ENCODE data around the gene ZNF626.
"Not testable (repeated sequence)": the region's sequence is repeated elsewhere in the genome, so short reads cannot be mapped to it uniquely, and the experiment has no call there.

Gene ZNF626

GRCh38 chr19:20661150-20661819 is at the start of gene ZNF626:
TSS of gene ZNF626 (minus strand) at chr19:20661571. CDS start at chr19:20661446, 125 bp downstream.
- no peak for DNase-seq

- no peak for DNase-seq
Observed at GRCh38 chr19:20669263-20669662, 7.9 kb upstream of the ZNF626 start.

GRCh38 chr19:20667281-20667680 is 5.9 kb upstream of the ZNF626 start:
- DNase-seq: no peak

- DNase-seq: no peak
Observed at GRCh38 chr19:20664901-20665781, 3.8 kb upstream of the ZNF626 start.

GRCh38 chr19:20664475-20664874 is 3.1 kb upstream of the ZNF626 start:
- not testable (repeated sequence) for DNase-seq

GRCh38 chr19:20662421-20663105 is 1.2 kb upstream of the ZNF626 start:
- DNase-seq: peak; percentile 78

GRCh38 chr19:20660473-20661140 is 764 bp downstream of the ZNF626 start:
- no peak for DNase-seq

GRCh38 chr19:20640545-20640944 is 20.8 kb downstream of the ZNF626 start:
- DNase-seq: no peak

- DNase-seq: no peak
Observed at GRCh38 chr19:20640023-20640422, 21.3 kb downstream of the ZNF626 start.

- DNase-seq: not testable (repeated sequence)
Observed at GRCh38 chr19:20624560-20624959, 36.8 kb downstream of the ZNF626 start.

GRCh38 chr19:20616071-20616470 is 45.3 kb downstream of the ZNF626 start:
- no peak for DNase-seq

- not testable (repeated sequence) for DNase-seq
Observed at GRCh38 chr19:20614971-20615370, 46.4 kb downstream of the ZNF626 start.

- no peak for DNase-seq
Observed at GRCh38 chr19:20612711-20613316, 48.6 kb downstream of the ZNF626 start.

- no peak for DNase-seq
Observed at GRCh38 chr19:20611866-20612265, 49.5 kb downstream of the ZNF626 start.

- DNase-seq: no peak
Observed at GRCh38 chr19:20607943-20608342, 53.4 kb downstream of the ZNF626 start.

Measured in NCI-H1105 treated with DMSO at 0.1 percent for 48 hours (cell line).